Measurements from ENCODE around the gene ZP1. TPM values are rescaled to one million over a fixed set of nuclear protein-coding genes. Genes with fewer than 3 reads are reported as not detected.
A peak's percentile ranks its signal among the peaks of the same experiment; 100 is the strongest.

ZP1 gene
- total RNA-seq, 1 donor = 0.36 TPM

GRCh38 chr11:60847281-60847680, 20.1 kb upstream of the ZP1 start:
- Histone ChIP-seq H2AFZ (ENCODE audit: low read length) (no peak overlapping the region), H3K4me3 (ENCODE audit: insufficient read depth, low read length) (no peak overlapping the region), H3K4me1 (ENCODE audit: insufficient read depth, low read length) (peaks cover 23% of the 10 kb centered on the region), H3K9me3 (ENCODE audit: low read depth, low read length) (no peaks in the 10 kb centered on the region), H3K36me3 (ENCODE audit: insufficient read depth, low read length) (peaks cover 12% of the 10 kb centered on the region), H3K27me3 (ENCODE audit: insufficient read depth, low read length) (no peaks in the 10 kb centered on the region), H3K79me2 (ENCODE audit: insufficient read depth, low read length) (peaks cover 37% of the 10 kb centered on the region), H4K20me1 (ENCODE audit: insufficient read depth, low read length) (peaks cover 7% of the 10 kb centered on the region), H3K27ac (ENCODE audit: low read depth, low read length) (no peak overlapping the region), H3K4me2 (ENCODE audit: insufficient read depth, low read length) (no peak overlapping the region)
- no peak for DNase-seq (ENCODE audit: insufficient read length, low spot score, missing footprints)
- no peak for TF ChIP-seq CTCF (IDR thresholded peaks at IDR 0.05; ENCODE audit: extremely low read depth, low read depth, low read length)

DNA sequence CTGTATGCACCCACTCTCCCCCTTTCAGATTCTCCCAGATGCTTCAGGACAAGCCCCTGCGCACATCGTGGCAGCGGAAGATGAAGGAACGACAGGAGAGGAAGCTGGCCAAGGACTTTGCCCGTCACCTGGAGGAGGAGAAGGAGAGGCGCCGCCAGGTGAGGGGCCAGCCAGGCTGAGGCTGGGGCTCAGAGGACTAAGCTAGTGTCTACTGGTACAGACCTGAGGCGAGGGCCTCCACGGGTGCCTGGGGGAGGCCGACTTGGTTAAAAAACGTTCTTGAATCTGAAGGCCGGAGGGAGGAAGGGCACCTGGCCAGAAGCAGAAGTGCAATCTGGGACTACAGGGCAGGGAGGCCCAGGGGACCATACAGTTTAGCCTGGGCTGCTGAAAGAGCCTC, 19.4 kb upstream of the ZP1 start:
- DNase-seq (ENCODE audit: insufficient read length, low spot score, missing footprints) = no peak
- Histone ChIP-seq H3K4me1 (ENCODE audit: insufficient read depth, low read length) (peaks cover 18% of the 10 kb centered on the region), H2AFZ (ENCODE audit: low read length) (no peak overlapping the region), H3K4me3 (ENCODE audit: insufficient read depth, low read length) (no peak overlapping the region), H4K20me1 (ENCODE audit: insufficient read depth, low read length) (peaks cover 7% of the 10 kb centered on the region), H3K27me3 (ENCODE audit: insufficient read depth, low read length) (no peaks in the 10 kb centered on the region), H3K79me2 (ENCODE audit: insufficient read depth, low read length) (peaks cover 31% of the 10 kb centered on the region), H3K27ac (ENCODE audit: low read depth, low read length) (no peak overlapping the region), H3K9me3 (ENCODE audit: low read depth, low read length) (no peaks in the 10 kb centered on the region), H3K36me3 (ENCODE audit: insufficient read depth, low read length) (peaks cover 12% of the 10 kb centered on the region), H3K4me2 (ENCODE audit: insufficient read depth, low read length) (no peak overlapping the region)
- no peak for TF ChIP-seq CTCF (IDR thresholded peaks at IDR 0.05; ENCODE audit: extremely low read depth, low read depth, low read length)

- no peak overlapping the region for H3K27ac ChIP-seq (ENCODE audit: low read depth, low read length)
- H4K20me1 ChIP-seq (ENCODE audit: insufficient read depth, low read length) = peaks cover 7% of the 10 kb centered on the region
- peaks cover 10% of the 10 kb centered on the region for H3K4me1 ChIP-seq (ENCODE audit: insufficient read depth, low read length)
- DNase-seq (ENCODE audit: insufficient read length, low spot score, missing footprints) = peak; percentile 71
- no peak overlapping the region for H2AFZ ChIP-seq (ENCODE audit: low read length)
- TF ChIP-seq CTCF (IDR thresholded peaks at IDR 0.05; ENCODE audit: extremely low read depth, low read depth, low read length) = no peak
- H3K36me3 ChIP-seq (ENCODE audit: insufficient read depth, low read length) = peaks cover 12% of the 10 kb centered on the region
- H3K4me2 ChIP-seq (ENCODE audit: insufficient read depth, low read length) = no peak overlapping the region
- H3K4me3 ChIP-seq (ENCODE audit: insufficient read depth, low read length) = no peak overlapping the region
- no peaks in the 10 kb centered on the region for H3K9me3 ChIP-seq (ENCODE audit: low read depth, low read length)
- H3K27me3 ChIP-seq (ENCODE audit: insufficient read depth, low read length) = no peaks in the 10 kb centered on the region
- peaks cover 22% of the 10 kb centered on the region for H3K79me2 ChIP-seq (ENCODE audit: insufficient read depth, low read length)
These were observed 18.6 kb upstream of the ZP1 start for GRCh38 chr11:60848714-60849151.

DNA sequence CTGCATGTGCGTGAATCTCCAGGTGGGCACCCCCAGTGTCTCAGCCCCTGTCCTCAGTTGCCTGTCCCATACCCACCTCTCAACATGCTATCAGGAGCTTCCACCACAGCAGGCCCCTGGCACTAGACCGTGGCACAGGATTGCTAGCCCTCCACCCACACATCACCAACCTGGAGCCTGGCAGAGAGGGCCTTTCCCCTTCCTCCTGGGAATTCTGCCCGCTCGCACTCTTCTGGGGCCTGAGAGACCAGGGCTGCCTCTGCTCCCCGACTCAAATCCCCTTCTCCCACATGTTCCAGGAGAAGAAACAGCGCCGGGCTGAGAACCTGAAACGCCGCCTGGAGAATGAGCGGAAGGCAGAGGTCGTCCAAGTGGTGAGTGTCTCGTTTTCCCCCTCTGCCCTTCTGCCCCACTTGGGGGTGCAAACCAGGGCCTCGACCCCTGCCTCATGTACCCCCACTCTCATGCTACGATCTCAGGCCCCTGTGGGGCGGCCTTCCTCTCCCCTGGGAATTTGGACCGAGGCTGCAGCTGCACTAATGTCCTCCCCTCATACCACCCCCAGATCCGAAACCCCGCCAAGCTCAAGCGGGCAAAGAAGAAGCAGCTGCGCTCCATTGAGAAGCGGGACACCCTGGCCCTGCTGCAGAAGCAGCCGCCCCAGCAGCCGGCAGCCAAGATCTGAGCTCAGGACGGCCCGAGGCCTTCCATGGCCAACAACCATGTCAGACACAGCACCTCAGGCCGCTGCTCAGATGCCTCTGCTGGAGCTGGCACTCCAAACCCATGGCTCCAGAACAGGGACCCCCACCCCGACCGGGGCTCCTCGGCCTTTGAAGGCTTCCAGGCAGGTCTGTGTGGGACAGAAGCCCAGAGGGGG, 17.5 kb upstream of the ZP1 start:
- peaks cover 12% of the 10 kb centered on the region for H3K36me3 ChIP-seq (ENCODE audit: insufficient read depth, low read length)

More for the DNA sequence above, 17.5 kb upstream of the ZP1 start:
- Histone ChIP-seq H3K27me3 (ENCODE audit: insufficient read depth, low read length) (no peaks in the 10 kb centered on the region), H3K4me3 (ENCODE audit: insufficient read depth, low read length) (no peak overlapping the region), H2AFZ (ENCODE audit: low read length) (no peak overlapping the region), H3K4me2 (ENCODE audit: insufficient read depth, low read length) (no peak overlapping the region), H3K4me1 (ENCODE audit: insufficient read depth, low read length) (no peaks in the 10 kb centered on the region), H3K9me3 (ENCODE audit: low read depth, low read length) (no peaks in the 10 kb centered on the region), H4K20me1 (ENCODE audit: insufficient read depth, low read length) (peaks cover 3% of the 10 kb centered on the region), H3K79me2 (ENCODE audit: insufficient read depth, low read length) (peaks cover 11% of the 10 kb centered on the region), H3K27ac (ENCODE audit: low read depth, low read length) (no peak overlapping the region)
- TF ChIP-seq CTCF (IDR thresholded peaks at IDR 0.05; ENCODE audit: extremely low read depth, low read depth, low read length) = no peak
- DNase-seq (ENCODE audit: insufficient read length, low spot score, missing footprints) = peak; percentile 85

Measured in osteoblast (primary cell).